ENCODE results near the gene CUBN.

CUBN gene

DNA sequence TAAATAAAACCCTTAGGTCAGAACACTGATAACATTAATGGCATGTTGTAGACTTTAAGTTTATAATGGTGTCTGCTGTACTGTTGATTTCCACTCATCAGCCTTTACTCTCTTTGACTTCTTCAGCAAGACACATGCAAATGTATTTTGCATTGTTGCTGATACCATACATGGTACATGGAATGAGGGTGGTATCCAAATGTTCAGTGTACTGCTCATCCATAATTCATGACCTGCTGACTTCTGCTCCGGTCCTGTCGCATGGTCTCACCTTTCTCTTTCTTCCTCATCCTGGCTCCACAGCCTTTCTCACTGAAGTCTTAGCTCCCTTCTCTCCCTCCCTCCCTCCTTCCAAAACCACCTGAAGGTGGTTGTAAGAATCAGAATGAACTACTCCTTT lies 4.7 kb upstream of the CUBN start:
- no peak overlapping the region for H3K4me3 ChIP-seq (ENCODE audit: low read depth, low read length)
- TF ChIP-seq, protein P1, sequence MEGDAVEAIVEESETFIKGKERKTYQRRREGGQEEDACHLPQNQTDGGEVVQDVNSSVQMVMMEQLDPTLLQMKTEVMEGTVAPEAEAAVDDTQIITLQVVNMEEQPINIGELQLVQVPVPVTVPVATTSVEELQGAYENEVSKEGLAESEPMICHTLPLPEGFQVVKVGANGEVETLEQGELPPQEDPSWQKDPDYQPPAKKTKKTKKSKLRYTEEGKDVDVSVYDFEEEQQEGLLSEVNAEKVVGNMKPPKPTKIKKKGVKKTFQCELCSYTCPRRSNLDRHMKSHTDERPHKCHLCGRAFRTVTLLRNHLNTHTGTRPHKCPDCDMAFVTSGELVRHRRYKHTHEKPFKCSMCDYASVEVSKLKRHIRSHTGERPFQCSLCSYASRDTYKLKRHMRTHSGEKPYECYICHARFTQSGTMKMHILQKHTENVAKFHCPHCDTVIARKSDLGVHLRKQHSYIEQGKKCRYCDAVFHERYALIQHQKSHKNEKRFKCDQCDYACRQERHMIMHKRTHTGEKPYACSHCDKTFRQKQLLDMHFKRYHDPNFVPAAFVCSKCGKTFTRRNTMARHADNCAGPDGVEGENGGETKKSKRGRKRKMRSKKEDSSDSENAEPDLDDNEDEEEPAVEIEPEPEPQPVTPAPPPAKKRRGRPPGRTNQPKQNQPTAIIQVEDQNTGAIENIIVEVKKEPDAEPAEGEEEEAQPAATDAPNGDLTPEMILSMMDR (conservative IDR thresholded peaks at IDR 0.05; ENCODE audit: low read depth, low read length), result no peak

GRCh38 chr10:17128261-17128660 lies 1.4 kb downstream of the CUBN start:
- TF ChIP-seq, protein P1 (conservative IDR thresholded peaks at IDR 0.05; ENCODE audit: low read depth, low read length), result no peak
- DNase-seq (ENCODE audit: low read depth), result no peak
- no peak overlapping the region for H3K4me3 ChIP-seq (ENCODE audit: low read depth, low read length)

More for the DNA sequence above, 4.7 kb upstream of the CUBN start:
- no peak for DNase-seq (ENCODE audit: low read depth)

DNA sequence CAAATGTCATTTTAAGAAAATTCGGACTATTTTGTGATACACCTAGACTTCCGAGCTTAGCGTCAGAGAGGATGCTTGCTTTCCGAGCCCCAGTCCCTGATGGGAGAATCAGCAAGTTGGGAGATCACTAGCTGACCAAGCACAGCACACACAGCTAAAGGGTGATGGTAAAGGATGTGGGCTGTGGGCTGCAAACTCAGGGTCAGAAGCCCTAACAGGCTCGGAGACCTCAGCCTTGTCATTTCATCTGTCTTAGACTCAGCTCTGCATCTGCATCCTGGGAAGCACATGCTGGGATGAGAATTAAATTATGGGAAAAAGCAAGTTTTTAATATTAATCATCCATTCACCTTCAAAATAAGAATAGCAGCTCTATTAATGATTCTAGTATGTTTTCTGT lies 3.3 kb downstream of the CUBN start:
- no peak for DNase-seq (ENCODE audit: low read depth)
- TF ChIP-seq, protein P1 (conservative IDR thresholded peaks at IDR 0.05; ENCODE audit: low read depth, low read length), result no peak
- H3K4me3 ChIP-seq (ENCODE audit: low read depth, low read length), result no peak overlapping the region

DNA sequence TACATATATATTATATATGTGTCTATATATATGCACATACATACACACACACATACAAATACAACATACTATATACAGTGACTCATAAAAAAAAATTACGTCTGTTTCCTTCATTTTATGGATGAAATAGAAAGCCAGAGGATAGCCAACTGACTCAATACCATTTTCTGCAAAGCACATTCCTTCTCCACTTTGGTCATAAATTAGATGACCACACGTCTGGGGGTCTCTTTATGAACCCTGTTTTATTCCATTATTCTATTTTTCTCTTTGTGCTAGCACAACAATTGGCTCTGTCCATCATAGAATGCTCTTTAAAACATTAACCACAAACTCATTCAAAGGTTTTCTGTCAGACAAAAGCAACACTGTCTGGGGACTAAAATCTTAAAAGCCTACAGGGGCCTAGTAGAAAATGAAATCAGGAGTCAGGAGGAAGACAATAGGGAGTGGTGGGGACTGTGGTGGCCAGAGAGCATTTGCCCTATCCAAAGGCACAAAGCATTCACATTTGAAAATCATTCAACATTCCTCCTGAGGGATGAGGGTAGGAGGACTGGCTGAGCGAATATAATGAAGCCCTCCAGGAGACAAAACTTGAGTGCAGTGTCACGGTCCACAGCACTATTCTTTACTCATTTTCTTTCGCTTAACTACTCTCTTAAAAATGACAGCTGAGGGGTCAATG lies 4.3 kb downstream of the CUBN start:
- DNase-seq (ENCODE audit: low read depth), result no peak
- TF ChIP-seq, protein P1 (conservative IDR thresholded peaks at IDR 0.05; ENCODE audit: low read depth, low read length), result no peak

GRCh38 chr10:17123961-17124360 lies 5.7 kb downstream of the CUBN start:
- no peak for DNase-seq (ENCODE audit: low read depth)
- no peak overlapping the region for H3K4me3 ChIP-seq (ENCODE audit: low read depth, low read length)
- TF ChIP-seq, protein P1 (conservative IDR thresholded peaks at IDR 0.05; ENCODE audit: low read depth, low read length), result no peak

More for the DNA sequence above, 4.3 kb downstream of the CUBN start:
- no peak overlapping the region for H3K4me3 ChIP-seq (ENCODE audit: low read depth, low read length)

- TF ChIP-seq, protein P1 (conservative IDR thresholded peaks at IDR 0.05; ENCODE audit: low read depth, low read length), result no peak
- peak; percentile 76 for DNase-seq (ENCODE audit: low read depth)
- no peak overlapping the region for H3K4me3 ChIP-seq (ENCODE audit: low read depth, low read length)
Measured at GRCh38 chr10:17122726-17123661, 6.6 kb downstream of the CUBN start.

Measured in choroid plexus epithelial cell (primary cell).